Measurements from ENCODE around the gene APOL5. TPM values are rescaled to one million over a fixed set of nuclear protein-coding genes. Genes with fewer than 3 reads are reported as not detected.
"Not testable (repeated sequence)": the region's sequence is repeated elsewhere in the genome, so short reads cannot be mapped to it uniquely, and the experiment has no call there.

APOL5 gene, protein sequence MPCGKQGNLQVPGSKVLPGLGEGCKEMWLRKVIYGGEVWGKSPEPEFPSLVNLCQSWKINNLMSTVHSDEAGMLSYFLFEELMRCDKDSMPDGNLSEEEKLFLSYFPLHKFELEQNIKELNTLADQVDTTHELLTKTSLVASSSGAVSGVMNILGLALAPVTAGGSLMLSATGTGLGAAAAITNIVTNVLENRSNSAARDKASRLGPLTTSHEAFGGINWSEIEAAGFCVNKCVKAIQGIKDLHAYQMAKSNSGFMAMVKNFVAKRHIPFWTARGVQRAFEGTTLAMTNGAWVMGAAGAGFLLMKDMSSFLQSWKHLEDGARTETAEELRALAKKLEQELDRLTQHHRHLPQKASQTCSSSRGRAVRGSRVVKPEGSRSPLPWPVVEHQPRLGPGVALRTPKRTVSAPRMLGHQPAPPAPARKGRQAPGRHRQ
- total RNA-seq = under 1 TPM in 1 of 4 donors, not detected in 3; 0.42 TPM

DNA sequence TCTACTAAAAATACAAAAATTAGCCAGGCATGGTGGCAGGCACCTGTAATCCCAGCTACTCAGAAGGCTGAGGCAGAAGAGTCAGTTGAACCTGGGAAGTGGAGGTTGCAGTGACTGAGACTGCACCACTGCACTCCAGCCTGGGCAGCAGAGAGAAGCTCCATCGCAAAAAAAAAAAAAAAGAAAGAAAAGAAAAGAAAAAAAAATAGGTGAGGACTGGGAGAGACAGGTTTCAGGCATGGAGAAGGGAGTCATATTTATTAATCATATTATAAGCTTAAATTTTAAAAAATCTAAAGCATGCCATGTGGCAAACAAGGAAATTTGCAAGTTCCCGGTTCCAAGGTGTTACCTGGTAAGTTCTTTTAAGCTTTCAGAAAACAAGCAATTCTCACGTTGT lies at the start of gene APOL5:
APOL5 (plus strand) TSS at position 301 of the 400 bp plus-strand sequence; CDS start at position 301, 0 bp downstream.
- no peaks in the 10 kb centered on the region for H3K4me1 ChIP-seq
- TF ChIP-seq POLR2AphosphoS5 (IDR thresholded peaks at IDR 0.05) (no peak), EP300 (IDR thresholded peaks at IDR 0.05) (no peak), POLR2A (IDR thresholded peaks at IDR 0.05) (no peak)
- TF ChIP-seq, protein P1, sequence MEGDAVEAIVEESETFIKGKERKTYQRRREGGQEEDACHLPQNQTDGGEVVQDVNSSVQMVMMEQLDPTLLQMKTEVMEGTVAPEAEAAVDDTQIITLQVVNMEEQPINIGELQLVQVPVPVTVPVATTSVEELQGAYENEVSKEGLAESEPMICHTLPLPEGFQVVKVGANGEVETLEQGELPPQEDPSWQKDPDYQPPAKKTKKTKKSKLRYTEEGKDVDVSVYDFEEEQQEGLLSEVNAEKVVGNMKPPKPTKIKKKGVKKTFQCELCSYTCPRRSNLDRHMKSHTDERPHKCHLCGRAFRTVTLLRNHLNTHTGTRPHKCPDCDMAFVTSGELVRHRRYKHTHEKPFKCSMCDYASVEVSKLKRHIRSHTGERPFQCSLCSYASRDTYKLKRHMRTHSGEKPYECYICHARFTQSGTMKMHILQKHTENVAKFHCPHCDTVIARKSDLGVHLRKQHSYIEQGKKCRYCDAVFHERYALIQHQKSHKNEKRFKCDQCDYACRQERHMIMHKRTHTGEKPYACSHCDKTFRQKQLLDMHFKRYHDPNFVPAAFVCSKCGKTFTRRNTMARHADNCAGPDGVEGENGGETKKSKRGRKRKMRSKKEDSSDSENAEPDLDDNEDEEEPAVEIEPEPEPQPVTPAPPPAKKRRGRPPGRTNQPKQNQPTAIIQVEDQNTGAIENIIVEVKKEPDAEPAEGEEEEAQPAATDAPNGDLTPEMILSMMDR (IDR thresholded peaks at IDR 0.05) = no peak
- H3K27ac ChIP-seq = no peak within 1 kb of the TSS
- no peaks in the 10 kb centered on the region for H3K9me3 ChIP-seq
- H3K36me3 ChIP-seq = no peaks in the 10 kb centered on the region
- no peaks in the 10 kb centered on the region for H3K27me3 ChIP-seq
- 82% methylated on average over 3 of the region's 3 CpGs for WGBS
- H3K4me3 ChIP-seq = no peak within 1 kb of the TSS
- DNase-seq (ENCODE audit: low spot score in 2 of 2) = no peak

DNA sequence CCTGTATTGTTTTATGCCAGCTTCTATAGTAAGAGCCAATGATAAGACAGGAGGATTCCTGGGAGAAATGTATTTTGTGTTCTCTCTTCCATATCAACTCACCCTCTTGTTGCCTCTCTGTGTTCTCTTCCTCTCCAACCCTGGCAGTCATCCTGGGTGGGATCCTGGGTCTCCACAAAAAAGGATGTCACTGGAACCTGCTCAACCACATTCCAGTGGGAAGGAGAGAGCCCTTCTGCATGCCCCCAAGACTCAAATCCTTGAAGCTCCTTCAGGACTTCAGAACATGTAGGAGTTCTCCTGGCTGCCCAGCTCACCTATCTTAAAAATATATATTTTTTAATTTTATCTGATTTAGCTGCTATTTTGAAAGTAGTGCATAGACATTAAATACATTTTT lies 43.3 kb upstream of the APOL5 start:
- H3K9me3 ChIP-seq = no peaks in the 10 kb centered on the region
- no peak for DNase-seq (ENCODE audit: low spot score in 2 of 2)
- no peaks in the 10 kb centered on the region for H3K27me3 ChIP-seq
- H3K4me3 ChIP-seq = no peak overlapping the region
- TF ChIP-seq, protein P1 (IDR thresholded peaks at IDR 0.05) = no peak
- TF ChIP-seq POLR2AphosphoS5 (IDR thresholded peaks at IDR 0.05) (no peak), EP300 (IDR thresholded peaks at IDR 0.05) (no peak), POLR2A (IDR thresholded peaks at IDR 0.05) (no peak)
- H3K27ac ChIP-seq = no peak overlapping the region
- no peaks in the 10 kb centered on the region for H3K4me1 ChIP-seq
- H3K36me3 ChIP-seq = no peaks in the 10 kb centered on the region

DNA sequence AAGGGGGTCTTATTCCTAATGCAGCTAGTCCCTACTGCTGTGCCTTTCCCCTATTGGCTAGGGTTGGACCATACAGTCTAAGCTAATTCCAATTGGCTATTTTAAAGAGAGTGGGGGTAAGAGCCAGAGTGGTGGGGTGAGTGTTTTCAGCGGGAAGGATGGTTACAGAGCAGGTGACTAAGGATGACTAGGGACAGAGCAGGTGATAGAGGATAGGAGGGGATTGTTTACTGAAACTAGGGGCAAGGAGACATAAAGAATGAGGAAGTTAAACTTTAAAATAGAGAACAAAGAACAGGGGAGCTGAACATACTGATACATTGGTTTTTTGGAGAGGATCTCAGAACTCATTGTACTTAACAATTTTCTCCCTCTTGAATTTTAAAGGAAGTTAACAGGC lies 41.6 kb upstream of the APOL5 start:
- H3K4me1 ChIP-seq; H3K36me3 ChIP-seq; H3K27ac ChIP-seq; H3K27me3 ChIP-seq; H3K4me3 ChIP-seq; H3K9me3 ChIP-seq; DNase-seq (ENCODE audit: low spot score in 2 of 2): not testable (repeated sequence)
- 97% methylated on average over 1 of the region's 1 CpG for WGBS

DNA sequence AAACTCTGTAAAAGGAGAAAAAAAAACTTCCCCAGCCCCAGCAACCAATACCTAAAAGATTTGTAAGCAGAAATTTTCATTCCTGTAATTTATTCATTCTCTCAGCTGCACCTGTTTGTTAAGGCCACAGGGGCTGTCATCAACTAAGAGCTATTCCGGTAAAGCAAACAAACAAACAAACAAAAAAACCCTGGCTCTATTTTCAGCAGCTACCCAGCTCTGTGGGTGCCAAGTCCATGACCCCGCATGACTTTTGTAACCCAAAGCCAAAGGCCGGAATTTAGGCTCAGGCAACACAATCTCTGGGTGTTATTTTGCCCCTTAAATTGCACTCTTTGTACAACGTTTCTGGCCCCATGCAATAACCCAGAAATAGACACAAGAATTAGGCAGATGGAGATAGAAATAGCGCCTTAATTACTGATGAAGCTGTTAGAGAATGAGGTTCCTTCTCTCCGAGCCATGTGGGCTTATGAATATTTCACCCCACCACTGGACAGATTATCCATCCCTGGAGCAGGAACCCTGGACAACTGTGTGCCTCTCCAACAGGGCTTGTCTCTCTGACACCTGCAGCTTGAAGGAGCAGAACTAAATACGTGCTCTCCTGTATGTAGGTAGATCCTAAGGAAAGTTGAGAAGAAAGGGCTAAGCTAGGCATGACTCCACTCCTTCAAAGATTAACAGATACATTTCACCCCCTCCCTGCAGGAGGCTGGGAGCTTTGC lies 40.0 kb upstream of the APOL5 start:
- Histone ChIP-seq H3K27me3 (no peaks in the 10 kb centered on the region), H3K4me1 (no peaks in the 10 kb centered on the region), H3K4me3 (no peak overlapping the region), H3K27ac (no peak overlapping the region), H3K36me3 (no peaks in the 10 kb centered on the region), H3K9me3 (no peaks in the 10 kb centered on the region)
- TF ChIP-seq EP300 (IDR thresholded peaks at IDR 0.05) (no peak), POLR2AphosphoS5 (IDR thresholded peaks at IDR 0.05) (no peak), POLR2A (IDR thresholded peaks at IDR 0.05) (no peak)
- TF ChIP-seq, protein P1 (IDR thresholded peaks at IDR 0.05) = no peak
- 81% methylated on average over 7 of the region's 7 CpGs for WGBS
- DNase-seq (ENCODE audit: low spot score in 2 of 2) = no peak

DNA sequence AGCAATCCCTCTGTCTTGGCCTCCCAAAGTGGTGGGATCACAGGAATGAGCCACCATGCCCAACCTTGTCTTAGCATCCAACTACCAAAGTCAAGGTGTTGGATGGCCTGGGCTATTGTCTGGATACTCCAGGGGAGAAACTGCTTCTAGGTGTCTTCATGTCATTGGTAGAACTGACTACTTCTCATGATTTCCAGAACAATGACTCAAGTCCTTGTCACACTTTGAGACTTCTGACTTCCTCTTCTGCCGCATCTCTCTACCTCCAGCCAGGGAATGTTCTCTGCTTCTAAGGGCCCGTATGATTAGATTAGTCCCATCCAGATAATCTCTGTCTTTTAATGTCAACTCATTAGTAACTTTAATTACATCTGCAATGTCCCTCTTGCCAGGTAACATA lies 38.8 kb upstream of the APOL5 start:
- H3K27ac ChIP-seq = no peak overlapping the region
- H3K36me3 ChIP-seq = no peaks in the 10 kb centered on the region
- H3K4me3 ChIP-seq = no peak overlapping the region
- TF ChIP-seq POLR2AphosphoS5 (IDR thresholded peaks at IDR 0.05) (no peak), EP300 (IDR thresholded peaks at IDR 0.05) (no peak), POLR2A (IDR thresholded peaks at IDR 0.05) (no peak)
- TF ChIP-seq, protein P1 (IDR thresholded peaks at IDR 0.05) = no peak
- WGBS = 89% methylated on average over 2 of the region's 2 CpGs
- no peaks in the 10 kb centered on the region for H3K27me3 ChIP-seq
- DNase-seq (ENCODE audit: low spot score in 2 of 2) = no peak
- H3K4me1 ChIP-seq = no peaks in the 10 kb centered on the region
- H3K9me3 ChIP-seq = no peaks in the 10 kb centered on the region

DNA sequence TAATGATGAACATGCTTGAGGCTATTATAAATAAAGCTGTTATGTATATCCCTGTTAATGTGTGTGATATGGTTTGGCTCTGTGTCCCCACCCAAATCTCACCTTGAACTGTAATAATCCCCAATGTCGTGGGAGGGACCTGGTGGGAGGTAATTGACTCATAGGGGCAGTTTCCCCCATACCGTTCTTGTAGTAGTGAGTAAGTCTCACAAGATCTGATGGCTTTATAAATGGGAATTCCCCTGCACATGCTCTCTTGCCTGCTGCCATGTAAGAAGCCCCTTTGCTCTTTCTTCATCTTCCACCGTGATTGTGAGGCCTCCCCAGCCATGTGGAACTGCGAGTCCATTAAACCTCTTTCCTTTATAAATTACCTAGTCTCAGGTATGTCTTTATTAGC lies 38.2 kb upstream of the APOL5 start:
- WGBS = 48% methylated on average over 4 of the region's 4 CpGs
- H3K36me3 ChIP-seq; H3K27me3 ChIP-seq; H3K27ac ChIP-seq; H3K4me1 ChIP-seq; H3K4me3 ChIP-seq; H3K9me3 ChIP-seq; DNase-seq (ENCODE audit: low spot score in 2 of 2): not testable (repeated sequence)

Data from suprapubic skin (tissue), 4 donors.